SW480 (cell line): ENCODE results near the gene RNGTT.
"Not testable (repeated sequence)": the region's sequence is repeated elsewhere in the genome, so short reads cannot be mapped to it uniquely, and the experiment has no call there.

Experiments used
- DNase-seq: peaks from one replicate; pipeline ENCODE4 v3.0.0-alpha.2; 2016; ENCODE audit warnings: low spot score

RNGTT gene

DNA sequence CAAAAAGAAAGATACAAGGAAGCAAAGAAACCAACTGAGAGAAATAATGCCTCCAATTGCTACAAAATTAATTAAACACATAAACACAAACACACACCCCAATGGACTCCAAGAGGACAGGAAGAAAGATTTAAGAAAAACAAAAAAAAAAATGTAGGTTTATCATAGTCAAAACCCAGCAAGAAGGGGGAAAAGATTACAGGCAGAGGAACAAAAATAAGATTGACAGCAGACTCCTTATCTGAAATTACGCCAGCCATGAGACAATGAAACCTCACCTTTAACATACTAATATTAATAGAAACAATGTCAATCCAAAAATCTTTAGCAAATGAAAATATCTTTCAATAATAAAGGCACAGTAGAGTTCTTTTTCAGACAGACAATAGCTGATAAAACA, 155.8 kb downstream of the RNGTT start:
- DNase-seq: no peak

DNA sequence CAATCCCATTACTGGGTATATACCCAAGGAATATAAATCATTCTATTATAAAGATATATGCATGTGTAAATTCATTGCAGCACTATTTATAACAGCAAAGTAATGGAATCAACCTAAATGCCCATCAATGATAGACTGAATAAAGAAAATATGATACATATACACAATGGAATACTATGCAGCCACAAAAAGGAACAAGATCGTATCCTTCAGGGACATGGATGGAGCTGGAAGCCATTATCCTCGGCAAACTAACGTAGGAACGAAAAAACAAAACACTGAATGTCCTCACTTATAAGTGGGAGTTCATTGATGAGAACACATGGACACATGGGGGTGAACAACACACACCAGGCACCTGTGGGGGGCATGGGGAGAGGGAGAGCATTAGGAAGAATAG, 156.7 kb downstream of the RNGTT start:
- no peak for DNase-seq

GRCh38 chr6:88804701-88805100, 158.7 kb downstream of the RNGTT start:
- no peak for DNase-seq

DNA sequence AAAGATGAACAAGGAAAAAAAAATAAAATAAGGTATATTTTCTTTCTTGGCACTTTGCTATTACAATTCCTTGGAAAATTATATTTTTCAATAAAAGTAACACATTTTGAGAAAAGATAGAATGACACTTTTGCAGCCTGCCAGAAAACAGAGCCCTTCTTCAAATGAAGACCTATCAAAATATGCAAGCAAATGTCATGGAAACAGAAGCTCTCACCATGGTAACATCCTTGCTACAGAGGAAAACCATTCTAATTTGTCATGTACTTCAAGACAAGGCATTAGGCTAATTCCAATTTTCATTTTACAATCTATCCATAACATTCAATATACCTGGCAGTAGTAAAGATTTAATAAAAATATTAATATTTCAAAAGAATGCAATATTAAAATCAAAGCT, 177.9 kb downstream of the RNGTT start:
- DNase-seq: no peak

- peak; percentile 26 for DNase-seq
Observed at GRCh38 chr6:88780714-88781389, 182.6 kb downstream of the RNGTT start.

- DNase-seq: no peak
Observed at GRCh38 chr6:88775866-88776571, 187.4 kb downstream of the RNGTT start.

DNA sequence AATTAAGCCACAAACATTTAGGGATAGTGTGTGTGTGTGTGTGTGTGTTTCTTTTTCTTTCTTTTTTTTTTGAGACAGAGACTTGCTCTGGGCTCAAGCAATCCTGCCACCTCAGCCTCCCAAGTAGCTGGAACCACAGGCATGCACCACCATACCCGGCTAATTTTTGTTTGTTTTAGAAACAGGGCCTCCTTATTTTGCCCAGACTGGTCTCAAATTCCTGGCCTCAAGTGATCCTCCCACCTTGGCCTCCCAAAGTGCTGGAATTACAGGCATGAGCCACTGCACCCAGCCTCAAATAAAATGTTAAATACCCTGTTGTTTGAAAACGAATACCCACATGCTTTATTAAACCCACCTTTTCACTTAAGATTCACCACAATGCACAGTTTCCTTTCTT, 195.3 kb downstream of the RNGTT start:
- DNase-seq: not testable (repeated sequence)

DNA sequence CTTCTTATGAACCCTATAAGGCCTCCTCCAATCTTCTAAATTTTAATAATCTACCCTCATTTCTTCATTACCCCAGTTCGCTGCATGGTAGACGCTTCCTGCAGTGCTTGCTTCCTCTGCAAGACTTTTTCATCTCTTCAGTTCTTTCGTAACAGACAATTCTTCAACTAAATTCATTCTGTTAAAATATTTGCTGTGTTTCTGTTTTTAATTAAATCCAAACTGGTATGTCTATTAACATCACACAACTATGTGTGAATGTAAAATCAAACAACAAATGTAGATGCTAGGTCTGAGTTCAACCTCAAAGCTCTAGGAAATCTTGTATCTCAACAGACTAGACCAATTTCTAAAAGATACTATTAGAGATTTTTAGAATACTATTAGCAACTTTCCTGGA, 199.3 kb downstream of the RNGTT start:
- DNase-seq: no peak

- no peak for DNase-seq
Observed at GRCh38 chr6:88763160-88763559, 200.3 kb downstream of the RNGTT start.

DNA sequence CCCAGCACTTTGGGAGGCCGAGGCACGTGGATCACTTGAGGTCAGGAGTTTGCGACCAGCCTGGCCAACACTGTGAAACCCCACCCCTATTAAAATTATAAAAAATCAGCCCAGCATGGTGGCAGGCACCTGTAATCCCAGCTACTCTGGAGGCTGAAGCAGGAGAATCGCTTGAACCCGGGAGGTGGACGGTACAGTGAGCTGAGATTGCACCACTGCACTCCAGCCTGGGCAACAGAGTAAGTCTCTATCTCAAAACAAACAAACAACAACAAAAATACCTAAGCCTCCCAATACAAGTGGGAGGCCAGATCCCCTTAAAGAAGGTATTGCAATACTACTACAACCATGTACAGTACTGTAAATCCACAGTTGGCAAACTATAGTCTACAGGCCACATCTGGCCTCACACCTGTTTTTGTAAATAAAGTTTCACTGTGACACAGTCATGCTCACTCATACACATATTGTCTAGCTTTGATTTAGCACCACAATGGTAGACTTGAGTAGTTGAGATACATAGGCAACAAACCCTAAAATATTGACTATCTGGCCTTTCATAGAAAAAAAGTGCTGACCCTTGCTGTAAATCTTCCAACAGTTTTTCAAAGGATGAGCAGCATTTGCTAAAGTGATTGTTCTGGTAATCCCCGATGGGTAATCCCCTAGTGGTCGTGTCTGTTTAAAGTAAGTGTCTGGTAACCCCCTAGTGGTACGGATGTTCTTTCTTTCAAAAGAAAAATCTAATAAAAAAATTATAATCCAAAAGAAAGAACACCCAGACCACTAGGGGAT, 202.0 kb downstream of the RNGTT start:
- DNase-seq: no peak

GRCh38 chr6:88760091-88760490, 203.3 kb downstream of the RNGTT start:
- DNase-seq: no peak

GRCh38 chr6:88750936-88751335, 212.5 kb downstream of the RNGTT start:
- DNase-seq: no peak

- no peak for DNase-seq
Observed at GRCh38 chr6:88749849-88750248, 213.6 kb downstream of the RNGTT start.

DNA sequence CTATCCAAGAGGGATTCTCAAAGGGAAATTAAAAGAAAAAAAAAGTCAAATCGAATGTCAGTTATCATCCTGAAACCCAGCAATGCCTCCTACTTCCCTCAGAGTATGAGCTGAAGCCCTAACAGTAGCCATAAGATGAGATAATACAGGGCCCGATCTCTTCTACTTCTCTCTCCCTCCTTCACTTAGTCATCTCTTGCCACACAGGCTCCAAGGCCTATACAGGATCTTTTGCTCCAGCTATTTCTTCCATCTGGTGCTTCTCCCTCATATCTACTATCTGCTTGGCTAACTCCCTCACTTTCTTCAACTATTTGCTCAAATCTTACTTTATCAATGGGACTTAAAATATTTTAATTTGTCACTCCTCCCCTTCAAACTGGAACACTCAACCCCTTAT, 215.3 kb downstream of the RNGTT start:
- no peak for DNase-seq

- DNase-seq: no peak
Observed at GRCh38 chr6:88741939-88742338, 221.5 kb downstream of the RNGTT start.

- DNase-seq: no peak
Observed at GRCh38 chr6:88741071-88741470, 222.3 kb downstream of the RNGTT start.

DNA sequence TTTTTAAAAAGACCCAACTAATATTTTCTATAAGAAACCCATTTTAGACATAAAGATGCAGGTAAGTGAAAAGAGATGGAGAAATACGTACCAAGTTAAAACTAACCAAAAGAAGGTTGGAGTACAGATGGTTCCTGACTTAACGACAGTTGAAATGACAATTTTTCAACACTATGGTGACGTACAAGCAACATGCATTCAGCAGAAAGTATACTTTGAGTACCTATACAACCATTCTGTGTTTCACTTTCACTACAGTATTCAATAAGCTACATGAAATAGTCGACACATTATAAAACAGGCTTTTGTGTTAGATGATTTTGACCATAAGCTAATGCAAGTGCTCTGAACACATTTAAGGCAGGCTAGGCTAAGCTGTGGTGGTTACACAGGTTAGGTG, 228.9 kb downstream of the RNGTT start:
- no peak for DNase-seq

DNA sequence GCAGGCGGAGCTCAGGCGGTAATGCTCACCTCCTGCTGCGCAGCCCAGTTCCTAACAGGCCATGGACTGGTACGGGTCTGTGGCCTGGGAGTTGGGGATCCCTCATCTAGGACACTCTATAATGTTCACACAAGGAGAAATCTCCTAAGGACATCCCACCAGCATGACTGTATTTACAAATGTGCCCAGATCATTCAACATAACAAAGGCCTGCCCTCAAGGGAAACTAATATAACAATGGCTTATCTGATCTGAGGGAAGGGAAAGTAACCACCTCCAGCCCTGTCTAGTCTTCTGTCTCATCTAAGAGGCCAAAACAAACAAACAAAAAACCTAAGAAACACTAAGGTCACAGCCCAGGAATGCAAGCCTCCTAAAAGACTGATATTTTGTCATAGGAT, 232.8 kb downstream of the RNGTT start:
- no peak for DNase-seq

GRCh38 chr6:88728756-88729155, 234.7 kb downstream of the RNGTT start:
- DNase-seq: no peak

DNA sequence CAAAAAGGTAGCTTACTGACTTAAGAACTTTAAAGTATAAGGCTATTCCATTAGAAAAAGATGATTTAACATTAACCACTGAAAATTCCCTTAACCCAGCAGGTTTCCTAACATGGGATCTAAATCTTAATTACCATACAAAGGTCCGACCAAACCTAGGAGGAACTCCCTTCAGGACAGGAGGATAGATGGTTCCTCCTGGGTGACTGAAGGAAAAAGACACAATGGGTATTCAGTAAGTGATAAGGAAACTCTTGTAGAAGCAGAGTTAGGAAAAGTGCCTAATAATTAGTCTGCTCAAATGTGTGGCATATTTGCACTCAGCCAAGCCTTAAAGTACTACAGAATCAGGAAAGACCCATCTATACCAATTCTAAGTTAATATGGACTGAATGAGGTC, 237.0 kb downstream of the RNGTT start:
- DNase-seq: not testable (repeated sequence)

- no peak for DNase-seq
Observed at GRCh38 chr6:88725111-88725975, 238.1 kb downstream of the RNGTT start.

DNA sequence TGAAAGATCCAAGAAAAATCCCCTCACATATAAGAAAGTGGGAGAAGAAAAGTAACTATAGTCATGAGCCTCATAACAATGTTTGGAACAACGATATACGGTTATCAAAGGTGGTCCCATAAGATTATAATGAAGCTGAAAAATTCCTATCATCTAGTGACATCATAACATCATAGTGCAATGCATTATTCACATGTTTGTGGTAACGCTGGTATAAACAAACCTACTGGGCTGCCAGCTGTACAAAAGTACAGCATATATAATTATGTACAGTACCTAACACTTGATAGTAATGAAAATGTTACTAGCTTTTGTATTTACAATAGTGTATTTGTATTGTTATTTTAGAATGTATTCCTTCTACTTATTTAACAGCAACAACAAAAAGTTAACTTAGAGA, 240.7 kb downstream of the RNGTT start:
- no peak for DNase-seq
